Measurements from ENCODE around the gene C2orf74.
"Not testable (repeated sequence)": the region's sequence is repeated elsewhere in the genome, so short reads cannot be mapped to it uniquely, and the experiment has no call there.

C2orf74 gene

GRCh38 chr2:61167579-61167978 lies 5.6 kb downstream of the C2orf74 start:
- DNase-seq: no peak
- in situ Hi-C loops (cut with MboI; ENCODE audit: low pct_unique_long_range_greater_than_20kb, low sequenced_read_pairs): no loop called here

DNA sequence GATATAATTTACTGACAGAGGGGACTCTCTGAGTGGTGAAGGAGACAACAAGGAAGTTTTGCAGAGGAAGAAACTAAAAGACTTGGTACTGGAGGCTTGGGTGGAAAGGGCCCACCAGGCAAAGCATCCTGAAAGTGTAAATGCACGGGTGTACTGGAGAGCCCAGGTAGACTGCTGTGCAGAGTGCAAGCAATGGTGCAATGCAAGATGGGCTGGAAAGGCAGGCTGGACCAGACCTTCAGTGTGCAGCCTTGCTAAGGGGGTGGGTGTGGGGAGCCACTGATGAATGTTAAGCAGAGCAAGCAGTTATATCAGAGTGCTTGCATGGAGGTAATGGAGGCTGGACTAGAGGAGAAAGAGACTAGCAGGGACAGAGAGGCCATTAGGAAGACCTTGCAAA lies 10.7 kb downstream of the C2orf74 start:
- no peak for DNase-seq
- in situ Hi-C loops (cut with MboI; ENCODE audit: low pct_unique_long_range_greater_than_20kb, low sequenced_read_pairs): no loop called here

GRCh38 chr2:61173116-61173515 lies 11.1 kb downstream of the C2orf74 start:
- in situ Hi-C loops (cut with MboI; ENCODE audit: low pct_unique_long_range_greater_than_20kb, low sequenced_read_pairs): no loop called here
- DNase-seq: no peak

DNA sequence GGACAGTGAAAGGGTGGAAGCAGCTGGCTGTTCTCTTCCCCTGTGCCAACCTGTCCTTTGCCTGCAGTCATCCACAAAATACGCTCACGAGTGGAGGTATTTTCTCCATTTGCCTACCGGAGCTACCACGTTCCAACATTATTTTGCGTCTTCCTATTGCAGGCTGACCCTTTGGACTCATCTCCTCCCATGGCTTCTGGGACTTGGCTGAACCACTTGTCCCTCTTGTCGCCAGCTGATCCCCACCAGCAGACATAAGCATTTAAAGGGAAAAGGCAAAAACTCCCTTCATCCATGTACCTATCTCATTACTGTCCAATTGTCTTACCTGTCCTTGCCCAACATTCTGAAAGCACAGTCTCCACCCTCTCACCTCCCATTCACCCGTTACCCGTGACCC lies 13.0 kb downstream of the C2orf74 start:
- in situ Hi-C loops (cut with MboI; ENCODE audit: low pct_unique_long_range_greater_than_20kb, low sequenced_read_pairs): no loop called here

GRCh38 chr2:61176755-61177726 lies 15.1 kb downstream of the C2orf74 start:
- in situ Hi-C loops (cut with MboI; ENCODE audit: low pct_unique_long_range_greater_than_20kb, low sequenced_read_pairs): no loop called here
- DNase-seq: peak; percentile 87

More for the DNA sequence above, 13.0 kb downstream of the C2orf74 start:
- DNase-seq: no peak

DNA sequence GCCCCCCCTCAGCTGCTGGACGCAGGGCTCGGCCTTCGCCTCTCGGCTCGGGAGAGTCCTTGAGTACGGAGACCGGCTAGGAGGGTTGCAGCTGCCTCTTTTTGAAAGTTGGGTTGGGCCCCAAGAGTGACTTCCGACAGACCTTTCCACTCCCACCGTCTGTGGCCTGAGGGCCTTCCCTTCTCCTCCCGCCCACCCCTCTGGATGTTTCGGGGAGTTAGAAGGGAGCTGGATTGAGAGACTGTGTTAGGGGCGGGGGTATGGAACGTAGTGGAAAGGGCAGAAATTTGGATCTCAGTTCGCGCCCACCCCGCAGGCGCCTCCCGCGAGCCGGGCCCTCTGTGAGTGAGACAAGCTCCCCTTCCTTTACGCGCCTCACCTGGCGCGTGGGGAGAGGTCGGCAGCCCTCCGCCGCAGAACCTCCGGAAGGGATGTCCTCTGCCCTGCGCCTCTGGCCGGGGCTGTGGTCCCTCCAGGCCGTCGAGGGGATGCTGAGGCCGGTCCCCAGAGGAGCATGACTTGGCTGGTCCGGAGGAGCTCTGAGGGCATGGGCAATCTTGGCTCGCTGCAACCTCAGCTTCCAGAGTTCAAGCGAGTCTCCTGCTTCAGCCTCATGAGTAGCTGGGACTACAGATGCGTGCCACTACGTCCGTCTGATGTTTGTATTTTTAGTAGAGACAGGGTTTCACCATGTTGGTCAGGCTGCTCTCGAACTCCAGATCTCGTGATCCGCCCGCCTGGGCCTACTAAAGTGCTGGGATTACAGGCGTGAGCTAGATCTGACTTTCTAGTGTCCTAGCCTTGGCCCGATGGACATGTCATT lies 15.9 kb downstream of the C2orf74 start:
- DNase-seq: peak; percentile 52

GRCh38 chr2:61178603-61179545 lies 16.9 kb downstream of the C2orf74 start:
- in situ Hi-C loops (cut with MboI; ENCODE audit: low pct_unique_long_range_greater_than_20kb, low sequenced_read_pairs): no loop called here
- no peak for DNase-seq

More for the DNA sequence above, 15.9 kb downstream of the C2orf74 start:
- in situ Hi-C loops (cut with MboI; ENCODE audit: low pct_unique_long_range_greater_than_20kb, low sequenced_read_pairs): no loop called here

DNA sequence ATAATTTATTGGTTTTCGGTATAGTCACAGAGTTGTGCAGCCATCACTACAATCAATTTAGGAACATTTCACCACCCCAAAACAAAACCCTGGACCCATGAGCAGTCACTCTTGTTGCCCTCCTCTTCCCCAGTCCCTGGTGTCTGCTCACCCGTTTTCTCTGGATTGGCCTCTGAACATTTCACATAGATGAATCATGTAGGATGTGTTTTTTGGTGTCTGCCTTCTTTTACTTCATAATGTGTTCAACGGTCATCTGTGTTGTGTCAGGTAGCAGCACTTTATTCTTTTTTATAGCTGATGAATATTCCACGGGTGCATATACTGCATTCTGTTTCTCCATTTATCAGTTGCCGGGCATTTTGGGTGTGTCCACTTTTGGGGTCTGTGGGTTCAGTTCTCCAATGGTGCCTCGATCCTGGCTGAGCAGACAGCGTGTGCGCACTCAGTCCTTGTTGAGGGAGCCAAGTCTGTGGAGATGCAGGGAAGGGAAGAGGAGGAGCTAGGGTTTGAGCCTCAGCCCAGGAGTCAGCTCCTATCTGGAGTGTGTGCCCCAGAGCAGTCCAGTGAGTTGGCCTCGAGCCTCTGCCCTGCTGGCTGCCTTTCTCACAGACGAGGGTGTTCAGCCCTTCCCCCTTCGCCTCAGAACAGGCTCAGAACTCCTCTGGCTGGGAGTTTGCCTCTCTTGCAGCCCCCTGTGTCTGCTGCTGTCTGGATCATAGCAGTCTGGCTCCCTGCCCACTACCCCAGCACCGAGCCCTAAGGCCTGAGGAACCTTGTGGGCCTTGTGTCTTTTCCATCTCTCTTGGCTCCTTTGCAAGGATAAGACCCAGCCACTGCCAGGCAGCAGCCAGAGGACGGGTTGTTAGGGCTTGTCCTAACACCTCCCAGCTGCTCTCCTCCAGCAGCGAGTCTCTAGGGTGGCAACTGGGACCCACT lies 18.0 kb downstream of the C2orf74 start:
- in situ Hi-C loops (cut with MboI; ENCODE audit: low pct_unique_long_range_greater_than_20kb, low sequenced_read_pairs): no loop called here
- DNase-seq: no peak

DNA sequence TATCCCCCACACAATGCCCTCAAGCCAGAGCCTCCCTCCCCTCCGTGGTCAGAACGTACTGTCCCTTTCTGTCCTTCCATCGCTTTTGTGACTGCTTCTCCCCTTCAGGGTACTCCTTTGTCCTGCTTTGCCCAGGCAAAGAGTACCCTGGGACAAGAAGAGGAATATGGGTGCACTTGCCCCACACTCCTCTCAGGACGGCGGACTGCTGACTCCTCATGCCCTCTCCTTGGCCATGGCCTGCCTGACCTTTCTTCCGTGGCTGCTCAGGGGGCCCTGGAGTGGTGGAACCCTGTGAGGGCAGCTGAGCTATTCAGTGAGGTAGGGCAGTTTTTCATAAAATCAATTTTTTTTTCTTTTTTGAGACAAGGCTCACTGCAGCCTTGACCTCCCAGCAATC lies 18.7 kb downstream of the C2orf74 start:
- no peak for DNase-seq
- in situ Hi-C loops (cut with MboI; ENCODE audit: low pct_unique_long_range_greater_than_20kb, low sequenced_read_pairs): no loop called here

DNA sequence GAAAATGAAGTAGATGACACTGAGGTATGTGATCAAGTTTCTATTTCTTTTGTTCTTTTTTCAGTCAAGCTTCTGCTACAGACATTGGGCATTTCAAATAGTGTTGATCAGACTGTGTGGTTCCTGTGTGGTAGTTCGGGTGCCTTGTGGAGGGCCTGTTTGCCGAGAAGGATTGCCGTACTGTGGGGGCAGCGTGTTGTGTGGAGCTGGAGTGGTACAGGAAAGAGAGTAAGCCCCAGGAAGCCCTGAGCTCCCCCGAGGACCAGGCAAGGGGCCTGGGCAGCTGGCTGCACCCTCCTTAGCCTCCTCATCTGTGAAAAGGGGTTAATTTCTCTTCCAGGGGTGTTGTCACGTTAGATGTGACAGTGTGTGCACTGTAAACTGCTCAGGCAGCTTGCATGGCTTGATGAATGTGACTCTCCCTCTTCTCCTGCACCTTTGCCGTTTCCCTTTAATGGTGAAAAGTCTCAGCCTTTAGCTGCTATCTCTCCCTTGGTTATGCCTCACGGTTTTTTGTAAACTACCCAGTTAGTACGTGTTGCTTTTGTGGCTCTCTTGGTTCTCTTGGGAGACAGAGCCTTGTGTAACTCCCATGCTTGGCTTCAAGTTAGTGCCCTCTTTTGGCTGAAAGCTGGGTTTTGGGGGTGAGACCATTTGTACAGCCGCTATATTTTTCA lies 19.5 kb downstream of the C2orf74 start:
- DNase-seq: no peak
- in situ Hi-C loops (cut with MboI; ENCODE audit: low pct_unique_long_range_greater_than_20kb, low sequenced_read_pairs): no loop called here

DNA sequence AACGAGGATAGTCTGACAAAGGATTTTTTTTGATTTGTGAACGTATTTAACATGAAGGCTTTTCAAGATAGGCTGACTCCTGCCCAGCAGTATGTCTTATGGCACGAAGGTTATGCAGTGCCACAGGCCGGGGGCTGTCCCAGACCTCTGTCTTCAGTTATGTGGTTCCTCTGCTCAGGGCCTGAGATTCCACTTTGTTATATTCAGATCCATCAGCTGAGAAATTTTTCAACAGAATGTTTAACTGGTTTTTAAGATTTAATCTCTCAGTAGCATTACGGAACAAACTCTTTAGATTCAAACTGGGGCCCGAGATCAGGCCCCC lies 20.0 kb downstream of the C2orf74 start:
- DNase-seq: no peak
- in situ Hi-C loops (cut with MboI; ENCODE audit: low pct_unique_long_range_greater_than_20kb, low sequenced_read_pairs): no loop called here

DNA sequence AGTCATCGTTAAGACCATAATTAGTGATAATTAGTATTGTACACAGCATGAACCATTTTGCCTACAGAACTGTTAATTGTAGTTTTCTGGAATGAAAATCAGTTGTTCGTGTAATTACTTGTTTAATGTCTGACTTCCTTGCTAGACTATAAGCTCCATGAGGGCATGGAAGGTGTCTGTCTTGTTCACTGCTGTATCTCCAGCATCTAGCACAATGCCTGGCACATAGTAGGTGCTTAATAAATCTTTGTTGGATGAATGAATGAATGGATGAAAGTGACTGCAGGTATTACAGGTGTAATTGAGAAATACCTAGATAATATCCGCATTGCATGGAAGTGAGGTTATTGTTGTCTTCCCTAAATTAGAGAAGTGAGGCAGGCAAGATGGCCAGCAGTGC lies 21.8 kb downstream of the C2orf74 start:
- DNase-seq: no peak
- in situ Hi-C loops (cut with MboI; ENCODE audit: low pct_unique_long_range_greater_than_20kb, low sequenced_read_pairs): no loop called here

- in situ Hi-C loops (cut with MboI; ENCODE audit: low pct_unique_long_range_greater_than_20kb, low sequenced_read_pairs): no loop called here
- DNase-seq: no peak
These were observed 22.3 kb downstream of the C2orf74 start for GRCh38 chr2:61184263-61184662.

DNA sequence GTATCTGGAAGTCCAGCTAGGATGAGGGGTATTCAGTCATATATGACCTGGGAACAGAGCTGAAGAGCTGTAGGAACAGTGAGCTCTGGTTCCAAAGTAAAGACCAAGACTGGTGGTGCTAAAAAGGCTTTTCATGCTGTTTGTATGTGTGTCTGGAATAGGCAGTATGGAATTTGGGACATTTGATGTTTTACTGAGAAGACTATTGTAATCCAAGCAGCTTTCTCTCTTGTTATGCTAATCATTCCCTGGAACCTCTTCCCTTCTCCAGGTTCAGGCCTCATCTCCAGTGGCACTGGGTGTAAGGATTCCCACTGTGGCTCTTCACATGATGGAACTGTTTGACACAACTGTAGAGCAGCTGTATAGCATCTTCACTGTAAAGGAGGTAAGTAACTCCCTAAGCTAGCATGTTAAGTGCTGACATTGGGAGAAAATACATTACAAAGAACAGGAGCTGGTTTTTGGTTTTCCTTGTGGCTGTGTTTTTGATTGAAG lies 23.3 kb downstream of the C2orf74 start:
- DNase-seq: no peak
- in situ Hi-C loops (cut with MboI; ENCODE audit: low pct_unique_long_range_greater_than_20kb, low sequenced_read_pairs): no loop called here

GRCh38 chr2:61187085-61187484 lies 25.1 kb downstream of the C2orf74 start:
- in situ Hi-C loops (cut with MboI; ENCODE audit: low pct_unique_long_range_greater_than_20kb, low sequenced_read_pairs): no loop called here
- no peak for DNase-seq

DNA sequence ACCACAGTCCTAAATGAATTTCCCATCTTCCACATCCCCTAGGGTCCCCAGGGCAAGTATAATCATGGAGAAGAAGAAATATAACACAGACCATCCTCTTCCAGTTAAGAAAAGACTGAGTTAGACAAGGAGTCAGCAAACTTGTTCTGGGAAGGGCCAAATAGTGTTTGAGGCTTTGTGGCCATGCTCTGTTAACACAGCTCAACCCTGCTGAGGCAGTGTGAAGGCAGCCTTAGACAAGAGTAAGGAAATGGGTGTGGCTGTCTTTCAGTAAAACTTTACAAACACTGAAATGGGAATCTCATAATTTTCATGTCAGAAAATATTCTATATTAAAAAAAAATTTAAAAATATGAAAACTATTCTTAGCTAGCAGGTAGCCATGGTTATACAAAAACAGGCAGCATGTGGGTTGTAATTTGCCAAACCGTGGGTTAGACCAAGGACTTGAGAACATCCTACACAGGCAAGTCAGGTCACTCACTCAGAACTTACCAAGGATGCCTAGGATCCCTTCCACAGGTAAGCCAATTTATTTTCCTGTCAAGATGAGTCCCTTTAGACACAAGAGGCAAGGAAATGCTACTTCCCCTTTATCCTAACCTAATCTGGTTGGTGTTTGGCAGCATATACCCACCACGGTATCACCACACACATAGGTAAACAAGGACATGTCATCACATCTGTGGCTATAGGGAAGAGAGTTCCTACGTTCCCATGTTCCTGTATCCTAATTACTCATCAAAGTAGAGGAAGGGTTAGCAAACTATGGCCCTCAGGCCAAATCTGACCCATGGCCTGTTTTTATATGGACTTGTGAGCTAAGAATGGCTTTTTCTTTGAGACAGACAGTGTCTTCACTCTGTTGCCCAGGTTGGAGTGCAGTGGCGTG lies 31.9 kb downstream of the C2orf74 start:
- DNase-seq: peak; percentile 32
- in situ Hi-C loops (cut with MboI; ENCODE audit: low pct_unique_long_range_greater_than_20kb, low sequenced_read_pairs): no loop called here

- DNase-seq; in situ Hi-C loops (cut with MboI; ENCODE audit: low pct_unique_long_range_greater_than_20kb, low sequenced_read_pairs): not testable (repeated sequence)
These were observed 32.7 kb downstream of the C2orf74 start for GRCh38 chr2:61194646-61195045.

Data from KBM-7 (cell line).